WTC11 (cell line): ENCODE measurements around the gene MTHFD1L. TPM values are rescaled to one million over a fixed set of nuclear protein-coding genes. Genes with fewer than 3 reads are reported as not detected.
A peak's percentile ranks its signal among the peaks of the same experiment; 100 is the strongest.

ENCODE experiments used
- ATAC-seq: fragments of 200-7000 bp; cut with Tn5 transposase; 2 replicates; pipeline ENCODE4 v1.10.0; 2021; ENCODE audit warnings: mild to moderate bottlenecking, moderate library complexity
- CTCF ChIA-PET: fragments of 300-600 bp; sonication (Branson Sonifier 250); formaldehyde crosslinking; loops from one replicate; lab custom pipeline; 2021; ENCODE audit warnings: antibody characterized with exemption; lab: Charles Lee
- POLR2A ChIA-PET: fragments of 350-600 bp; sonication (Branson Sonifier 250); formaldehyde crosslinking; loops from one replicate; lab custom pipeline; 2021; ENCODE audit warnings: antibody characterized with exemption; lab: Charles Lee
- DNase-seq: peaks from one replicate; pipeline ENCODE4 v3.0.0; 2021; ENCODE audit warnings: low spot score
- H3K27ac Mint-ChIP-seq: 2 replicates; pipeline ENCODE4 v1.8.0; 2021; ENCODE audit warnings: mixed read lengths
- H3K27me3 Mint-ChIP-seq: 2 replicates; pipeline ENCODE4 v1.8.0; 2021; ENCODE audit warnings: low read depth, mild to moderate bottlenecking, moderate library complexity, mixed read lengths
- H3K36me3 Mint-ChIP-seq: 2 replicates; pipeline ENCODE4 v1.8.0; 2021; ENCODE audit warnings: mixed read lengths
- H3K4me1 Mint-ChIP-seq: 2 replicates; pipeline ENCODE4 v1.8.0; 2022; ENCODE audit warnings: mixed read lengths
- H3K4me3 Mint-ChIP-seq: 2 replicates; pipeline ENCODE4 v1.8.0; 2021; ENCODE audit warnings: mild to moderate bottlenecking, moderate library complexity, mixed read lengths
- H3K9me3 Mint-ChIP-seq: 2 replicates; pipeline ENCODE4 v1.8.0; 2021; ENCODE audit warnings: mixed read lengths
- ATF3 ChIP-seq: sonication (generic); formaldehyde crosslinking; conservative IDR thresholded peaks from 2 replicates; pipeline ENCODE4 v1.8.1; 2022; ENCODE audit warnings: mild to moderate bottlenecking, missing genetic modification reagents
- CREM ChIP-seq: sonication (generic); formaldehyde crosslinking; IDR thresholded peaks from 2 replicates; pipeline ENCODE4 v1.8.1; 2022; ENCODE audit warnings: mild to moderate bottlenecking, missing genetic modification reagents, moderate library complexity
- ELF4 ChIP-seq: sonication (generic); formaldehyde crosslinking; IDR thresholded peaks from 2 replicates; pipeline ENCODE4 v1.8.1; 2022; ENCODE audit warnings: low read depth, mild to moderate bottlenecking, moderate library complexity, missing genetic modification reagents
- ERG ChIP-seq: fragments of 250-450 bp; sonication (Bioruptor Pico); IDR thresholded peaks from 2 replicates; pipeline ENCODE4 v1.8.0; 2021; ENCODE audit warnings: mild to moderate bottlenecking
- ESRRA ChIP-seq: sonication (generic); formaldehyde crosslinking; IDR thresholded peaks from 2 replicates; pipeline ENCODE4 v1.8.1; 2022; ENCODE audit warnings: mild to moderate bottlenecking, missing genetic modification reagents, borderline replicate concordance
- ETV6 ChIP-seq: sonication (generic); formaldehyde crosslinking; IDR thresholded peaks from 2 replicates; pipeline ENCODE4 v1.8.1; 2022; ENCODE audit warnings: mild to moderate bottlenecking, missing genetic modification reagents
- GTF2I ChIP-seq: fragments of 250-450 bp; sonication (Bioruptor Pico); conservative IDR thresholded peaks from 2 replicates; pipeline ENCODE4 v1.4.0; 2021; ENCODE audit warnings: mild to moderate bottlenecking
- HMGA2 ChIP-seq: fragments of 250-450 bp; sonication (Bioruptor Pico); IDR thresholded peaks from 2 replicates; pipeline ENCODE4 v1.4.0; 2021; ENCODE audit warnings: mild to moderate bottlenecking, moderate library complexity
- KAT7 ChIP-seq: sonication (generic); formaldehyde crosslinking; IDR thresholded peaks from 2 replicates; pipeline ENCODE4 v1.8.1; 2023; ENCODE audit warnings: missing genetic modification reagents, mild to moderate bottlenecking, borderline replicate concordance
- MXD4 ChIP-seq: fragments of 250-450 bp; sonication (Bioruptor Pico); IDR thresholded peaks from 2 replicates; pipeline ENCODE4 v1.8.0; 2021; ENCODE audit warnings: mild to moderate bottlenecking, moderate library complexity, borderline replicate concordance
- NFATC4 ChIP-seq: fragments of 250-450 bp; sonication (Bioruptor Pico); IDR thresholded peaks from 2 replicates; pipeline ENCODE4 v1.9.0; 2021; ENCODE audit warnings: mild to moderate bottlenecking
- NFE2L1 ChIP-seq: sonication (generic); formaldehyde crosslinking; IDR thresholded peaks from 2 replicates; pipeline ENCODE4 v1.8.1; 2023; ENCODE audit warnings: missing genetic modification reagents
- OVOL2 ChIP-seq: fragments of 250-450 bp; sonication (Bioruptor Pico); IDR thresholded peaks from 2 replicates; pipeline ENCODE4 v1.9.0; 2021; ENCODE audit warnings: mild to moderate bottlenecking, borderline replicate concordance
- SMAD4 ChIP-seq: sonication (generic); formaldehyde crosslinking; IDR thresholded peaks from 2 replicates; pipeline ENCODE4 v1.8.0; 2022; ENCODE audit warnings: mild to moderate bottlenecking, missing genetic modification reagents
- SOX15 ChIP-seq: fragments of 250-450 bp; sonication (Bioruptor Pico); IDR thresholded peaks from 2 replicates; pipeline ENCODE4 v1.9.0; 2021; ENCODE audit warnings: mild to moderate bottlenecking
- SP1 ChIP-seq: sonication (generic); formaldehyde crosslinking; conservative IDR thresholded peaks from 2 replicates; pipeline ENCODE4 v1.8.1; 2022; ENCODE audit warnings: missing genetic modification reagents
- TEAD1 ChIP-seq: sonication (generic); formaldehyde crosslinking; IDR thresholded peaks from 2 replicates; pipeline ENCODE4 v1.8.0; 2022; ENCODE audit warnings: mild to moderate bottlenecking, missing genetic modification reagents
- TEAD4 ChIP-seq: sonication (generic); formaldehyde crosslinking; IDR thresholded peaks from 2 replicates; pipeline ENCODE4 v1.8.0; 2022; ENCODE audit warnings: mild to moderate bottlenecking, missing genetic modification reagents
- TP53 ChIP-seq: sonication (generic); formaldehyde crosslinking; IDR thresholded peaks from 2 replicates; pipeline ENCODE4 v1.8.1; 2023; ENCODE audit warnings: mild to moderate bottlenecking, missing genetic modification reagents
- USF2 ChIP-seq: sonication (generic); formaldehyde crosslinking; IDR thresholded peaks from 2 replicates; pipeline ENCODE4 v1.8.1; 2023; ENCODE audit warnings: mild to moderate bottlenecking, missing genetic modification reagents, moderate library complexity
- ZNF219 ChIP-seq: sonication (generic); formaldehyde crosslinking; IDR thresholded peaks from 2 replicates; pipeline ENCODE4 v1.8.0; 2023; ENCODE audit warnings: missing genetic modification reagents, mild to moderate bottlenecking, borderline replicate concordance
- ZNF317 ChIP-seq: sonication (generic); formaldehyde crosslinking; IDR thresholded peaks from 2 replicates; pipeline ENCODE4 v1.8.1; 2023; ENCODE audit warnings: low read depth, mild to moderate bottlenecking, moderate library complexity, missing genetic modification reagents, borderline replicate concordance
- total RNA-seq: library from RNA; stranded (reverse); gene quantifications from 3 replicates; pipeline ENCODE4 v1.2.3, GENCODE V29; 2021
- TF ChIP-seq, protein P1 (sequence below): sonication (generic); formaldehyde crosslinking; IDR thresholded peaks from 2 replicates; pipeline ENCODE4 v1.8.0; 2022; ENCODE audit warnings: mild to moderate bottlenecking, missing genetic modification reagents
- TF ChIP-seq, protein P2 (sequence below): fragments of 250-450 bp; sonication (Bioruptor Pico); conservative IDR thresholded peaks from 2 replicates; pipeline ENCODE4 v1.9.0; 2021; ENCODE audit warnings: mild to moderate bottlenecking
- TF ChIP-seq, protein P3 (sequence below): fragments of 200-600 bp; IDR thresholded peaks from 2 replicates; pipeline ENCODE4 v1.8.0; 2022; ENCODE audit warnings: antibody characterized with exemption

Gene MTHFD1L
- total RNA-seq, 1 experiment from 2014 or later: 104 TPM

- POLR2A ChIA-PET: no interaction called here
- no peaks in the 10 kb centered on the region for H3K27me3 Mint-ChIP-seq
Observed at GRCh38 chr6:150899231-150899630, 33.7 kb downstream of the MTHFD1L start.

GRCh38 chr6:150900049-150900448, 34.5 kb downstream of the MTHFD1L start:
- no peaks in the 10 kb centered on the region for H3K27me3 Mint-ChIP-seq
- no peak for ATAC-seq
- POLR2A ChIA-PET: no interaction called here
- H3K36me3 Mint-ChIP-seq: peaks cover 29% of the 10 kb centered on the region
- TF ChIP-seq TEAD4 (CRISPR knock-in tag): no peak
- no peak for TF ChIP-seq NFATC4 (CRISPR knock-in tag)
- TF ChIP-seq, all 79 proteins: peak for 0
- H3K4me1 Mint-ChIP-seq: peaks cover 4% of the 10 kb centered on the region; the same call in 1 of the 2 replicates
- DNase-seq: no peak
- H3K27ac Mint-ChIP-seq: no peak overlapping the region
- no peaks in the 10 kb centered on the region for H3K9me3 Mint-ChIP-seq
- H3K4me3 Mint-ChIP-seq: no peak overlapping the region
- CTCF ChIA-PET: interaction anchor here (1.1 kb wide), 1 partner anchor 8 kb away, joined by 9 read pairs; no protein-coding TSS in a partner anchor

More at GRCh38 chr6:150899231-150899630, 33.7 kb downstream of the MTHFD1L start:
- peaks cover 33% of the 10 kb centered on the region for H3K36me3 Mint-ChIP-seq
- no peak overlapping the region for H3K4me3 Mint-ChIP-seq
- CTCF ChIA-PET: no interaction called here
- TF ChIP-seq TEAD1 (CRISPR knock-in tag): no peak
- no peak for TF ChIP-seq ATF3 (CRISPR knock-in tag)
- TF ChIP-seq NFE2L1: no peak
- TF ChIP-seq KAT7 (CRISPR knock-in tag): no peak
- no peak for TF ChIP-seq GTF2I
- TF ChIP-seq ZNF317 (CRISPR knock-in tag): no peak
- no peak for TF ChIP-seq ETV6 (CRISPR knock-in tag)
- TF ChIP-seq TEAD4 (CRISPR knock-in tag): no peak
- TF ChIP-seq, protein P1, sequence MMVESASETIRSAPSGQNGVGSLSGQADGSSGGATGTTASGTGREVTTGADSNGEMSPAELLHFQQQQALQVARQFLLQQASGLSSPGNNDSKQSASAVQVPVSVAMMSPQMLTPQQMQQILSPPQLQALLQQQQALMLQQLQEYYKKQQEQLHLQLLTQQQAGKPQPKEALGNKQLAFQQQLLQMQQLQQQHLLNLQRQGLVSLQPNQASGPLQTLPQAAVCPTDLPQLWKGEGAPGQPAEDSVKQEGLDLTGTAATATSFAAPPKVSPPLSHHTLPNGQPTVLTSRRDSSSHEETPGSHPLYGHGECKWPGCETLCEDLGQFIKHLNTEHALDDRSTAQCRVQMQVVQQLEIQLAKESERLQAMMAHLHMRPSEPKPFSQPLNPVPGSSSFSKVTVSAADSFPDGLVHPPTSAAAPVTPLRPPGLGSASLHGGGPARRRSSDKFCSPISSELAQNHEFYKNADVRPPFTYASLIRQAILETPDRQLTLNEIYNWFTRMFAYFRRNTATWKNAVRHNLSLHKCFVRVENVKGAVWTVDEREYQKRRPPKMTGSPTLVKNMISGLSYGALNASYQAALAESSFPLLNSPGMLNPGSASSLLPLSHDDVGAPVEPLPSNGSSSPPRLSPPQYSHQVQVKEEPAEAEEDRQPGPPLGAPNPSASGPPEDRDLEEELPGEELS (CRISPR knock-in tag): no peak
- no peak for TF ChIP-seq SMAD4
- no peak for TF ChIP-seq CREM (CRISPR knock-in tag)
- TF ChIP-seq, protein P2, sequence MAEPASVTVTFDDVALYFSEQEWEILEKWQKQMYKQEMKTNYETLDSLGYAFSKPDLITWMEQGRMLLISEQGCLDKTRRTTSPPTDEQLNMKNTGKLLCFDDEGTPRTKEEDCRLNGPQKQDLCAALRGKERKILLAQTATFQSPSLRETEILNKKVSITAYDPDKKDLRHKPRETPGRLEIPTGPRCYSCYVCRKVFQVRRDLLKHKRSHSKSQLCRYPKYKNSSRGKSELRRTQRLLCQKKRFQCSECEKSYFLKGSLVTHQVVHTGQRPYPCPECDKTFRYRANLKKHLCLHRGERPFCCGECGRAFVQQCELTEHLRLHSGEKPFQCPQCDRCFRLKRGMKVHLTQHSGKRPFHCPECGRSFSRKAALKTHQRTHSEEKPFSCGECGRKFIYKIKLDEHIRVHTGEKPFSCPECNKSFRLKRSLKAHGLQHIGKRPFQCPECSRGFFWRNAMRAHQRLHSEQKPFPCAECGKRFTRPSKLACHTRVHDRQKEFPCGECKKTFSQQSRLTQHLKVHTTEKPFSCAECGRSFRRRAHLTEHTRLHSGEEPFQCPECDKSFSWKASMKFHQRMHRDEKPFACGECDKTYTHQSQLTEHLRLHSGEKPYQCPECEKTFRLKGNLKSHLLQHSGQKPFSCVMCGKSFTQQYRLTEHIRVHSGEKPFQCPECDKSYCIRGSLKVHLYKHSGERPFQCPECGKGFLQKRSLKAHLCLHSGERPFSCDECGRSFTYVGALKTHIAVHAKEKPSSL: no peak
- TF ChIP-seq ERG (CRISPR knock-in tag): no peak
- no peak for TF ChIP-seq ESRRA
- peaks cover 4% of the 10 kb centered on the region; the same call in 1 of the 2 replicates for H3K4me1 Mint-ChIP-seq
- DNase-seq: no peak
- no peaks in the 10 kb centered on the region for H3K9me3 Mint-ChIP-seq
- H3K27ac Mint-ChIP-seq: no peak overlapping the region
- ATAC-seq: no peak

GRCh38 chr6:150902142-150902776, 36.8 kb downstream of the MTHFD1L start:
- DNase-seq (no peak), ATAC-seq (no peak)
- no peak overlapping the region for H3K4me3 Mint-ChIP-seq
- peaks cover 29% of the 10 kb centered on the region for H3K36me3 Mint-ChIP-seq
- POLR2A ChIA-PET: interaction anchor here (0.7 kb wide), 1 partner anchor 405 kb away, joined by 11 read pairs; no protein-coding TSS in a partner anchor
- CTCF ChIA-PET: interaction anchor here (1.3 to 4.7 kb wide), 2 partner anchors 11 to 27 kb away, joined by 3 to 41 read pairs; no protein-coding TSS in a partner anchor
- H3K4me1 Mint-ChIP-seq: peaks cover 4% of the 10 kb centered on the region; the same call in 1 of the 2 replicates
- H3K27ac Mint-ChIP-seq: peak overlapping the region; percentile 22; the same call in 1 of the 2 replicates
- no peaks in the 10 kb centered on the region for H3K9me3 Mint-ChIP-seq
- no peaks in the 10 kb centered on the region for H3K27me3 Mint-ChIP-seq
- no peak for TF ChIP-seq MXD4
- TF ChIP-seq ELF4: no peak
- TF ChIP-seq, protein P3, sequence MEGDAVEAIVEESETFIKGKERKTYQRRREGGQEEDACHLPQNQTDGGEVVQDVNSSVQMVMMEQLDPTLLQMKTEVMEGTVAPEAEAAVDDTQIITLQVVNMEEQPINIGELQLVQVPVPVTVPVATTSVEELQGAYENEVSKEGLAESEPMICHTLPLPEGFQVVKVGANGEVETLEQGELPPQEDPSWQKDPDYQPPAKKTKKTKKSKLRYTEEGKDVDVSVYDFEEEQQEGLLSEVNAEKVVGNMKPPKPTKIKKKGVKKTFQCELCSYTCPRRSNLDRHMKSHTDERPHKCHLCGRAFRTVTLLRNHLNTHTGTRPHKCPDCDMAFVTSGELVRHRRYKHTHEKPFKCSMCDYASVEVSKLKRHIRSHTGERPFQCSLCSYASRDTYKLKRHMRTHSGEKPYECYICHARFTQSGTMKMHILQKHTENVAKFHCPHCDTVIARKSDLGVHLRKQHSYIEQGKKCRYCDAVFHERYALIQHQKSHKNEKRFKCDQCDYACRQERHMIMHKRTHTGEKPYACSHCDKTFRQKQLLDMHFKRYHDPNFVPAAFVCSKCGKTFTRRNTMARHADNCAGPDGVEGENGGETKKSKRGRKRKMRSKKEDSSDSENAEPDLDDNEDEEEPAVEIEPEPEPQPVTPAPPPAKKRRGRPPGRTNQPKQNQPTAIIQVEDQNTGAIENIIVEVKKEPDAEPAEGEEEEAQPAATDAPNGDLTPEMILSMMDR: no peak
- TF ChIP-seq OVOL2 (CRISPR knock-in tag): no peak
- no peak for TF ChIP-seq ATF3 (CRISPR knock-in tag)
- TF ChIP-seq SMAD4: no peak
- no peak for TF ChIP-seq SP1 (CRISPR knock-in tag)
- TF ChIP-seq USF2: no peak
- TF ChIP-seq ZNF219 (CRISPR knock-in tag): no peak
- TF ChIP-seq TP53 (CRISPR knock-in tag): no peak
- TF ChIP-seq HMGA2 (CRISPR knock-in tag): no peak
- no peak for TF ChIP-seq SOX15 (CRISPR knock-in tag)
